IMR-90 (cell line): ENCODE measurements around the gene TRIO. TPM values are rescaled to one million over a fixed set of nuclear protein-coding genes. Genes with fewer than 3 reads are reported as not detected.

ENCODE experiments used
- ATAC-seq: fragments of 200-7000 bp; cut with Tn5 transposase; 2 replicates; pipeline ENCODE4 v1.9.1; 2020; ENCODE audit warnings: low read depth, mild to moderate bottlenecking, moderate library complexity
- BruUV-seq: library from RNA; stranded (reverse); fragments of 400-500 nt; replicated peaks from 2 replicates; lab custom pipeline; 2021; lab: Mats Ljungman, UMichigan
- CTCF ChIA-PET: fragments of 300-600 bp; formaldehyde crosslinking; extraction: SDS; loops from one replicate; lab custom pipeline; 2021; ENCODE audit warnings: antibody characterized with exemption; lab: Yijun Ruan, JAX
- POLR2A ChIA-PET: fragments of 300-600 bp; sonication (Branson Sonifier 250); formaldehyde crosslinking; loops from one replicate; lab custom pipeline; 2022; ENCODE audit warnings: antibody characterized with exemption; ENCODE audit not compliant: unreplicated experiment; lab: Charles Lee
- DNase-seq: peaks from one replicate; pipeline ENCODE4 v3.0.0; 2013
- H2AFZ ChIP-seq: replicated peaks from 2 replicates; pipeline ENCODE3; 2013; ENCODE audit warnings: low read length, mild to moderate bottlenecking; ENCODE audit not compliant: poor library complexity
- H2AK5ac ChIP-seq: 2 replicates; pipeline ENCODE4 v1.6.1; 2013; ENCODE audit warnings: low read depth, low read length, inconsistent platforms
- H2AK9ac ChIP-seq: replicated peaks from 2 replicates; pipeline ENCODE3; 2013; ENCODE audit warnings: mild to moderate bottlenecking, low read depth, low read length, moderate library complexity; ENCODE audit not compliant: poor library complexity
- H2BK120ac ChIP-seq: 2 replicates; pipeline ENCODE4 v1.6.1; 2013; ENCODE audit warnings: low read depth, low read length, inconsistent platforms
- H2BK15ac ChIP-seq: 3 replicates; pipeline ENCODE4 v1.6.1; 2013; ENCODE audit warnings: low read depth, low read length, inconsistent platforms
- H2BK20ac ChIP-seq: 2 replicates; pipeline ENCODE4 v1.6.1; 2013; ENCODE audit warnings: low read depth, mild to moderate bottlenecking, inconsistent platforms, low read length, moderate library complexity
- H2BK5ac ChIP-seq: 2 replicates; pipeline ENCODE4 v1.6.1; 2013; ENCODE audit warnings: mild to moderate bottlenecking, low read depth, low read length, inconsistent platforms; ENCODE audit not compliant: poor library complexity, severe bottlenecking
- H3K14ac ChIP-seq: replicated peaks from 2 replicates; pipeline ENCODE4 v1.6.1; 2013; ENCODE audit warnings: low read depth, low read length, inconsistent platforms
- H3K18ac ChIP-seq: 2 replicates; pipeline ENCODE4 v1.6.1; 2013; ENCODE audit warnings: low read depth, low read length, control low read depth
- H3K23ac ChIP-seq: 2 replicates; pipeline ENCODE4 v1.6.1; 2013; ENCODE audit warnings: low read depth, low read length, inconsistent platforms
- H3K27ac ChIP-seq: 2 replicates; pipeline ENCODE4 v1.5.1; 2013; ENCODE audit warnings: mild to moderate bottlenecking, control low read depth, low read length; ENCODE audit not compliant: insufficient read depth
- H3K27me3 ChIP-seq: 2 replicates; pipeline ENCODE4 v1.6.1; 2013; ENCODE audit warnings: low read length; ENCODE audit not compliant: control insufficient read depth, insufficient read depth
- H3K36me3 ChIP-seq: 2 replicates; pipeline ENCODE4 v1.6.1; 2013; ENCODE audit warnings: low read length, mixed read lengths; ENCODE audit not compliant: control insufficient read depth, insufficient read depth
- H3K4ac ChIP-seq: 2 replicates; pipeline ENCODE4 v1.6.1; 2013; ENCODE audit warnings: low read depth, low read length, inconsistent platforms
- H3K4me1 ChIP-seq: 2 replicates; pipeline ENCODE4 v1.6.1; 2013; ENCODE audit warnings: low read length, mixed read lengths; ENCODE audit not compliant: control insufficient read depth, insufficient read depth
- H3K4me2 ChIP-seq: 2 replicates; pipeline ENCODE4 v1.6.1; 2013; ENCODE audit warnings: low read depth, mild to moderate bottlenecking, control low read depth, low read length, moderate library complexity
- H3K4me3 ChIP-seq: 2 replicates; pipeline ENCODE4 v1.5.1; 2013; ENCODE audit warnings: low read depth, mild to moderate bottlenecking, control low read depth, low read length, moderate library complexity; ENCODE audit not compliant: insufficient read depth
- H3K56ac ChIP-seq: 2 replicates; pipeline ENCODE4 v1.6.1; 2013; ENCODE audit warnings: low read length, inconsistent platforms; ENCODE audit not compliant: insufficient read depth; ENCODE audit errors: extremely low read depth
- H3K79me1 ChIP-seq, 2 experiments: 2 replicates each; pipeline ENCODE4 v1.6.1; 2013; ENCODE audit warnings: low read length in 2 of 2, inconsistent platforms in 1 of 2, low read depth in 1 of 2
- H3K9ac ChIP-seq: 2 replicates; pipeline ENCODE4 v1.6.1; 2013; ENCODE audit warnings: low read depth, low read length, control low read depth
- H3K9me1 ChIP-seq: 2 replicates; pipeline ENCODE4 v1.6.1; 2013; ENCODE audit warnings: low read length, inconsistent platforms; ENCODE audit not compliant: insufficient read depth
- H3K9me3 ChIP-seq: 2 replicates; pipeline ENCODE4 v1.6.1; 2013; ENCODE audit warnings: low read length; ENCODE audit not compliant: control insufficient read depth, insufficient read depth
- H4K20me1 ChIP-seq: 2 replicates; pipeline ENCODE4 v1.6.1; 2013; ENCODE audit warnings: low read length, inconsistent platforms; ENCODE audit not compliant: insufficient read depth
- H4K5ac ChIP-seq: 2 replicates; pipeline ENCODE4 v1.6.1; 2013; ENCODE audit warnings: mild to moderate bottlenecking, low read depth, low read length, control low read depth
- H4K8ac ChIP-seq, 2 experiments: 2 replicates each; pipeline ENCODE4 v1.6.1; 2013; ENCODE audit warnings: low read depth in 2 of 2, low read length in 2 of 2, control low read depth in 1 of 2, inconsistent platforms in 1 of 2
- H4K91ac ChIP-seq: 2 replicates; pipeline ENCODE4 v1.6.1; 2013; ENCODE audit warnings: low read depth, low read length, inconsistent platforms; ENCODE audit not compliant: insufficient read depth
- BHLHE40 ChIP-seq: fragments of 150-350 bp; IDR thresholded peaks from 2 replicates; pipeline ENCODE4 v1.6.1; 2016; ENCODE audit warnings: mild to moderate bottlenecking, low read depth, low read length
- CEBPB ChIP-seq: IDR thresholded peaks from 2 replicates; pipeline ENCODE4 v1.6.1; 2012; ENCODE audit warnings: low read depth, low read length, improper control_type of control experiment
- CHD1 ChIP-seq: IDR thresholded peaks from 2 replicates; pipeline ENCODE4 v1.6.1; 2012; ENCODE audit warnings: low read depth, low read length, improper control_type of control experiment
- ELK1 ChIP-seq: fragments of 150-350 bp; IDR thresholded peaks from 2 replicates; pipeline ENCODE4 v1.6.1; 2016; ENCODE audit warnings: low read depth, mild to moderate bottlenecking, low read length, moderate library complexity, borderline replicate concordance
- MAFK ChIP-seq: IDR thresholded peaks from 2 replicates; pipeline ENCODE4 v1.6.1; 2012; ENCODE audit warnings: low read depth, low read length, improper control_type of control experiment
- MAZ ChIP-seq: IDR thresholded peaks from 2 replicates; pipeline ENCODE4 v1.6.1; 2012; ENCODE audit warnings: low read depth, mild to moderate bottlenecking, low read length, improper control_type of control experiment, moderate library complexity, borderline replicate concordance
- MXI1 ChIP-seq: IDR thresholded peaks from 2 replicates; pipeline ENCODE4 v1.6.1; 2012; ENCODE audit warnings: low read depth, mild to moderate bottlenecking, low read length, moderate library complexity, borderline replicate concordance
- POLR2A ChIP-seq: IDR thresholded peaks from 2 replicates; pipeline ENCODE4 v1.6.1; 2012; ENCODE audit warnings: mild to moderate bottlenecking, low read depth, low read length
- RAD21 ChIP-seq: IDR thresholded peaks from 2 replicates; pipeline ENCODE4 v1.6.1; 2012; ENCODE audit warnings: low read length, improper control_type of control experiment
- RCOR1 ChIP-seq: IDR thresholded peaks from 2 replicates; pipeline ENCODE4 v1.6.1; 2012; ENCODE audit warnings: mild to moderate bottlenecking, low read length, improper control_type of control experiment; ENCODE audit not compliant: insufficient replicate concordance
- RFX5 ChIP-seq: IDR thresholded peaks from 2 replicates; pipeline ENCODE4 v1.8.0; 2012; ENCODE audit warnings: low read depth, mild to moderate bottlenecking, low read length, moderate library complexity
- SMC3 ChIP-seq: fragments of 150-350 bp; IDR thresholded peaks from 2 replicates; pipeline ENCODE4 v1.6.1; 2016; ENCODE audit warnings: low read depth, mild to moderate bottlenecking, antibody characterized with exemption, low read length, moderate library complexity
- USF2 ChIP-seq: fragments of 150-350 bp; IDR thresholded peaks from 2 replicates; pipeline ENCODE4 v1.6.1; 2017; ENCODE audit warnings: mild to moderate bottlenecking, antibody characterized with exemption, low read length, low read depth
- WGBS, 2 experiments: methylation state at CpG; one replicate each; pipeline versions ENCODE4 v1.1.5 to v1.1.7; 2013; ENCODE audit warnings: missing lambda C conversion rate in 2 of 2; ENCODE audit not compliant: insufficient read length in 1 of 2; ENCODE audit errors: extremely low coverage in 2 of 2; 5-methylcytosine and 5-hydroxymethylcytosine counted together
- dilution Hi-C: fragments of 300-500 bp; cut with HindIII; formaldehyde crosslinking; loops from one replicate; pipeline ENCODE4 v1.14.3; 2018; ENCODE audit warnings: low sequenced_read_pairs; ENCODE audit not compliant: unreplicated experiment
- in situ Hi-C: fragments of 300-500 bp; cut with MboI; formaldehyde crosslinking; loops from 3 replicates; pipeline ENCODE4 v1.14.3; 2019; ENCODE audit warnings: low sequenced_read_pairs, inconsistent platforms, mixed read lengths
- intact Hi-C: fragments of 100-400 bp; cut with micrococcal nuclease; formaldehyde crosslinking; loops from 2 replicates; pipeline ENCODE4 v1.10.0; 2022
- polyA plus RNA-seq, 3 experiments: library from polyadenylated mRNA; depleted of rRNA; stranded (reverse); fragments of >200 nt; gene quantifications; 2 replicates each; pipeline ENCODE4 v1.2.3, GENCODE V29; 2012; ENCODE audit warnings: low replicate concordance in 1 of 3
- total RNA-seq: library from RNA; depleted of rRNA; stranded (reverse); fragments of >200 nt; gene quantifications from 2 replicates; pipeline ENCODE4 v1.2.3, GENCODE V29; 2012
- TF ChIP-seq, protein P1 (sequence below): conservative IDR thresholded peaks from 2 replicates; pipeline ENCODE4 v1.5.1; 2012; ENCODE audit warnings: mild to moderate bottlenecking, low read depth, low read length, improper control_type of control experiment

Gene TRIO
- total and polyA plus RNA-seq, 2 of the 4 experiments (the other 2 are of a cell fraction), result 206 to 522 TPM

DNA sequence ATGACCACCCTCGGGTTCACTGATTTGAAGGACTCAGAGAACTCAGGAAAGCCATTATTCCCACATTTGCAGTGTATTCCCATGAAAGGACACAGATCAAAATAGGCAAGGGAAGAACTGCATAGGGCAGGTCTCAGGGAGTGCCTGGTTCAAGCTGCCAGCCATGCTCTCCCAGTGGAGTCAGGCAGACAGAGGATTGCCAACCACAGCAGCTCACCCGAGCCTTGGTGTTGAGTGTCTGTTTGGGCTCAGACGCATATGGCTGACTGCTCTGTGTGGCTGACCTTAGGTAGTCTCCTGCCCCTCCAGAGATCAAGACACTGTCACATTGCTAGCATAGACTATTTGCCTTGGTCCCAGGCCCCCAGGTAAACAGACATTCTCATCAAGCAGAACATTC, 322.6 kb downstream of the TRIO start:
- CTCF ChIA-PET, result interaction anchor here (0.6 kb wide), 1 partner anchor 212 kb away, joined by 3 read pairs; no protein-coding TSS in a partner anchor
- peaks cover 90% of the 10 kb centered on the region for H4K20me1 ChIP-seq
- H3K27me3 ChIP-seq, result no peaks in the 10 kb centered on the region
- 0 out of 2 replicates have a peak overlapping the region, but pooled peaks have one; percentile 24 for H4K5ac ChIP-seq
- dilution Hi-C loops, result no loop called here
- H2BK120ac ChIP-seq, result no peak overlapping the region
- no peak overlapping the region; the same call in 1 of the 2 replicates for H3K14ac ChIP-seq
- no peak overlapping the region for H2BK15ac ChIP-seq
- ATAC-seq, result no peak
- H3K9me1 ChIP-seq, result peaks cover 50% of the 10 kb centered on the region
- TF ChIP-seq RCOR1 (no peak), MXI1 (no peak), MAFK (no peak), MAZ (no peak), CHD1 (no peak), RAD21 (no peak), CEBPB (no peak), BHLHE40 (no peak), RFX5 (no peak), SMC3 (no peak), POLR2A (no peak), ELK1 (no peak), USF2 (no peak)
- TF ChIP-seq, protein P1, sequence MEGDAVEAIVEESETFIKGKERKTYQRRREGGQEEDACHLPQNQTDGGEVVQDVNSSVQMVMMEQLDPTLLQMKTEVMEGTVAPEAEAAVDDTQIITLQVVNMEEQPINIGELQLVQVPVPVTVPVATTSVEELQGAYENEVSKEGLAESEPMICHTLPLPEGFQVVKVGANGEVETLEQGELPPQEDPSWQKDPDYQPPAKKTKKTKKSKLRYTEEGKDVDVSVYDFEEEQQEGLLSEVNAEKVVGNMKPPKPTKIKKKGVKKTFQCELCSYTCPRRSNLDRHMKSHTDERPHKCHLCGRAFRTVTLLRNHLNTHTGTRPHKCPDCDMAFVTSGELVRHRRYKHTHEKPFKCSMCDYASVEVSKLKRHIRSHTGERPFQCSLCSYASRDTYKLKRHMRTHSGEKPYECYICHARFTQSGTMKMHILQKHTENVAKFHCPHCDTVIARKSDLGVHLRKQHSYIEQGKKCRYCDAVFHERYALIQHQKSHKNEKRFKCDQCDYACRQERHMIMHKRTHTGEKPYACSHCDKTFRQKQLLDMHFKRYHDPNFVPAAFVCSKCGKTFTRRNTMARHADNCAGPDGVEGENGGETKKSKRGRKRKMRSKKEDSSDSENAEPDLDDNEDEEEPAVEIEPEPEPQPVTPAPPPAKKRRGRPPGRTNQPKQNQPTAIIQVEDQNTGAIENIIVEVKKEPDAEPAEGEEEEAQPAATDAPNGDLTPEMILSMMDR, result no peak
- H3K9me3 ChIP-seq, result no peaks in the 10 kb centered on the region
- H4K91ac ChIP-seq, result 0 out of 2 replicates have a peak overlapping the region, but pooled peaks have one; percentile 5
- H3K4me2 ChIP-seq, result no peak overlapping the region
- H2AFZ ChIP-seq, result no peak overlapping the region
- peak overlapping the region; percentile 2; the same call in 1 of the 2 replicates for H3K18ac ChIP-seq
- H3K4me3 ChIP-seq, result no peak overlapping the region
- in situ Hi-C loops, result no loop called here
- DNase-seq, result no peak
- peaks cover 51 to 88% of the 10 kb centered on the region in 2 experiments for H3K79me1 ChIP-seq
- BruUV-seq, result no TSS peak
- H2BK20ac ChIP-seq, result no peak overlapping the region
- H2BK5ac ChIP-seq, result peak overlapping the region; percentile 4
- H3K9ac ChIP-seq, result no peak overlapping the region
- no peak overlapping the region for H3K56ac ChIP-seq
- POLR2A ChIA-PET, result no interaction called here
- H3K27ac ChIP-seq, result no peak overlapping the region
- H2AK5ac ChIP-seq, result peak overlapping the region; percentile 13; the same call in 1 of the 2 replicates
- H3K36me3 ChIP-seq, result peaks cover 65% of the 10 kb centered on the region
- no peak overlapping the region for H3K23ac ChIP-seq
- H3K4me1 ChIP-seq, result peaks cover 39% of the 10 kb centered on the region
- peak overlapping the region; percentile 5 for H3K4ac ChIP-seq
- H2AK9ac ChIP-seq, result no peak overlapping the region
- no peak overlapping the region; a peak in 1 of 4 replicates for H4K8ac ChIP-seq
- intact Hi-C loops, result no loop called here
- 92% methylated on average over 2 of the region's 3 CpGs; no CpG with 5 or more reads in 1 of the 2 experiments for WGBS, 2 experiments
